NCI-H128 (cell line): ENCODE measurements around the gene EXOSC3.
"Not testable (repeated sequence)": the region's sequence is repeated elsewhere in the genome, so short reads cannot be mapped to it uniquely, and the experiment has no call there.

Source experiments
- DNase-seq: peaks from one replicate; lab custom pipeline; 2025; ENCODE audit not compliant: unreplicated experiment; lab: John Stamatoyannopoulos, UW

Gene EXOSC3

GRCh38 chr9:37784616-37785483 is at the start of gene EXOSC3:
TSS of gene EXOSC3 (minus strand) at chr9:37785064. CDS start at chr9:37785044, 20 bp downstream.
- DNase-seq: peak; percentile 83

GRCh38 chr9:37827483-37828165 is 42.8 kb upstream of the EXOSC3 start:
- no peak for DNase-seq

GRCh38 chr9:37825174-37825573 is 40.3 kb upstream of the EXOSC3 start:
- not testable (repeated sequence) for DNase-seq

GRCh38 chr9:37820142-37820541 is 35.3 kb upstream of the EXOSC3 start:
- no peak for DNase-seq

- DNase-seq: no peak
Measured at GRCh38 chr9:37818849-37819248, 34.0 kb upstream of the EXOSC3 start.

- no peak for DNase-seq
Measured at GRCh38 chr9:37812773-37813379, 28.0 kb upstream of the EXOSC3 start.

GRCh38 chr9:37811906-37812476 is 27.1 kb upstream of the EXOSC3 start:
- DNase-seq: no peak

DNA sequence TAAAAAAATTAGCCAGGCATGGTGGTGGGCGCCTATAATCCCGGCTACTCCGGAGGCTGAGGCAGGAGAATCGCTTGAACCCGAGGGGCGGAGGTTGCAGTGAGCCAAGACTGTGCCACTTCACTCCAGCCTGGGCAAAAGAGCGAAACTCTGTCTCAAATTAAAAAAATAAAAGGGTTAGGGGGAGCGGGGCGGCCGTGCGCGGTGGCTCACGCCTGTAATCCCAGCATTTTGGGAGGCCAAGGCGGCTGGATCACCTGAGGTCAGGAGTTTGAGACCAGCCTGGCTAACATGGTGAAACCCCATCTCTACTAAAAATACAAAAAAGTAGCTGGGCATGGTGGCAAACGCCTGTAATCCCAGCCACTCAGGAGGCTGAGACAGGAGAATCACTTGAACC is 24.8 kb upstream of the EXOSC3 start:
- DNase-seq: not testable (repeated sequence)

DNA sequence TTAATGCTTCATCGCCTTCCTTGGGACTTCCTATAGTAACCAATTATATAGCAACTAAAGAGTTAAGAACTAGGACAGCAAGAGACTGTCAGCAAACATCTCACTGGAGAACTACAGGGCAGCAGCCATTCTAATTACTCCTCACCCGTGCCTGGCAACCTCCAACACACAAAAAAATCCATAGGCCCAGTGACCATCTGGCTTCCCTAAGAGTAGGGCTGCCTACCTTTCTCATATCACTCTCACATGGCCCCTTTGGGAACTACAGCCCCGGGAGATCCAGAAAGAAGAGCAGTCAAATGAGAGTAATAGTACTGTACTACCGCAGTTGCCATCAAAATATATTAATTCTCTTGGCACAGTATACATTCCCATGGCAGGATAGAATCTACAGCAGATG is 21.4 kb upstream of the EXOSC3 start:
- no peak for DNase-seq

- no peak for DNase-seq
Measured at GRCh38 chr9:37801959-37802711, 17.3 kb upstream of the EXOSC3 start.

- no peak for DNase-seq
Measured at GRCh38 chr9:37801287-37801850, 16.5 kb upstream of the EXOSC3 start.

DNA sequence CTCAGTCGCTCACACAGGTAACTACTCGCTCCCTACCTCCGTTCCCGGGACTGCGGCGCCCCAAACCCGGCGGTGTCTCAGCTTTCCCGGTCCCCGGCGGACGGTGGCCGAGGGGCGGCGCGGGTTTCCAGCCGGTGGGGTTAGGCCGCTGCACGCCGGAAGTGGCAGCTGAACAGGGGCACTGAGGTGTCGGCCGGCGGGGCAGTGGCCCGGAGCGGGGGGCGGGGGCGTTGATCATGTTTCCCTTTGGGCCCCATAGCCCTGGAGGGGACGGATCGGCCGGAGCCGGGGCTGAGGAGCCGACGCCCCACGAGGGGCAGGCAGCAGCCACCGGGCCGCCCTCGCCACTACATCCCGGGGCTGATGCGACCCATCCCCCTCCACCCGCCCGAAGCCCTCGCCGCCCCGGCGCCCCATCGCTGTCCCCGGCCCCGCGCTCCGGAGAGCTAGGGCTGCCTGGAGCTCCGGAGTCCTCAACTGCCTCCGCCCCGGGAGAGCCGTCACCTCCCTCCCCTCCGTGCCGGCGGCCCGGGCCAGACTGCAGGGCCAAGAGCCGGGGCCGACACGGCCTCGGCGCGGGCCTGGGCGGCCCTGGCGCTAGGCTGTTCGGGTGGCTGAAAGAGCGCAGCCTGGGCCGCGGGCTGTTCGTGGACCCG is 15.9 kb upstream of the EXOSC3 start, which contains the start of gene DCAF10:
Gene DCAF10, plus strand, starts transcription at position 167 of the 656 bp plus-strand sequence. Its CDS starts 70 bp downstream, at position 237.
- peak; percentile 78 for DNase-seq

DNA sequence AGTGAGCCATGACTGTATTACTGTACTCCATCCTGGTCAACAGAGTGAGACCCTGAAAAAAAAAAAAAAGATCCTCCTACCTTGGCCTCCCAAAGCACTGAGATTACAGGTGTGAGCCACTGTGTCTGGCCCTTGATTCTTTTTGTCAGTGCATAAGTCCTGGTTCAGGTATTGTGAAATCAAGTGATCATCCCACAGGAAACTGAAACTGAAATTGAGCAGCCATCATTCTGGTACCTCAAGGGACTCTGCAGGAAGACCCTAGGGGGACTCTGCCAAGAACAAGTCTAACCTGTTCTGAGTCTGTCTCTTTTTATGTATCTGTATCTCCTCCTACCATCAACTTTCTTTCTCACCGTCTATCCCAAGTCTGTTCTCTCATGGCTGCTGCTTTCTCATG is 13.8 kb upstream of the EXOSC3 start:
- DNase-seq: no peak

DNA sequence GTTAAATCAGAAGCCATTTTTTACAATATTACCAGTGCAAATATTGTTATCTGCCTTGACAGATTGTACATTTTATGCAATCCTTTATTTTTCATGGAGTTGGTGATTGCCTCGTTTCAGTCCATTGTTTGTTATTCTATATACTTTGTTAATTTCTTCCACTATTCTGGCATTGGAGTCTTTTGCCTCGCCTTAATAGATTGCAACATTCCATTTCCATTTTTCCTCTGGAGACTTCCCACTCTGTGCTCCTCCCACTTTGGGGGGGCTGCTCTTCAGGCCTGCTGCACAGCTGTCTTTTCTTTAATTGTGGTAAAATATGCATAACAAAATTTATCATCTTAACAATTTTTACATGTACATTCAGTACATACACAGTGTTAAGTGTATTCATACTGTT is 11.4 kb upstream of the EXOSC3 start:
- no peak for DNase-seq

GRCh38 chr9:37792122-37792521 is 7.3 kb upstream of the EXOSC3 start:
- DNase-seq: no peak

- no peak for DNase-seq
Measured at GRCh38 chr9:37790096-37790495, 5.2 kb upstream of the EXOSC3 start.

DNA sequence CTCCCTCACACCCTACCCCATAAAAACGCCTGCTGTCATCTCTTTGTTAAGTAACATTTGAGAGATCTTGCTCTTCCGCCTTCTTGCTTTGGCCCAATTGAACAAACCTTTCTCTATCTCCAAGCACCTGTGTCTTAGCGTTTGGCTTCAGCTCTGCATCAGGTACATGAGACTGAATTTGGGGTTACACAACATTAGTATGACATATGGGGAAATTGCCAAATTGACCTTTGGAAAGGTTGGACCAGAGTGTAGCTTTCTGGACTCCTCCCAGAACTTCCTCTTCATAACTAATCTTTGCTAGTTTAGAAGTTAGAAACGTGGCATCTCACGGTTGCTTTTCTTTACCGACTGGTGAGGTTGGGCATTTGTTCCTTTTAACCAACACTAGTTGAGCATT is 3.5 kb upstream of the EXOSC3 start:
- DNase-seq: no peak

DNA sequence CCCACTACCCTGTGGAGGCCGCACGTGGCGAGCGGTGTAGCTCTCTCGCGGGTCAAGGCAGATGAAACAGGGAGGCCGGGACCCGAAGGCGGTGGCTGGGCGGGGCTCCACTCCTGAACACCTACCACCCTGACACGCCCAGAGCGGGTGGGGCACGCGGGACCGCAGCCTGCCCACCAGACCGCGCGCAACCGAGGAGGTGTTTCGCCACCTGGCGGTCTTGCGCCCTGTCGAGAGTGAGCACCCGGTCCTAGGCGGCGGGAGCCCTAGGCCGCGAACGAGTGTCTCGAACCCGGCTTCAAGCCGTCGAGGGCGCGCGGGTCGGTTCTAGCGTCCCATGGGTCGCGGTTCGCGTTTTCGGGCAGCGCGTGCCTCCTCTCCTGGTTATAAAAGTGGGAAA is 2.2 kb upstream of the EXOSC3 start:
- no peak for DNase-seq

DNA sequence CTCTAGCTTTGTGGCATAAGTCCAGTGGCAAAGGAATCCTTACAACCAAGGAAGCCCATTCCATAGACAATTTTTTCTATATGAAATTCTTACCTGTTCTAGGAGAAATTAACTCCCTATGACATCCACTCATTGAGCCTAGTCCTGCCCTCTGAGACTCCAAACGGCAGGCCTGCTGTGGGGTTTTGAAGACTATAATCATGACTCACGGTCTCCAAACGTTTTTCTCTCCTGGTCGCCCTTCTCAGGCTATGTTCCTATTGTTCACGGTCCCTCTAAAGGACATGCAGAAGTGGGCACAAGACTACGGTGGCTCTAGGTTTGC is 611 bp downstream of the EXOSC3 start:
- DNase-seq: no peak

GRCh38 chr9:37778534-37778933 is 6.3 kb downstream of the EXOSC3 start:
- DNase-seq: no peak
